Neural progenitor cell (in vitro differentiated cells): ENCODE results near the gene HRCT1. TPM values are rescaled to one million over a fixed set of nuclear protein-coding genes. Genes with fewer than 3 reads are reported as not detected.

ENCODE experiments used
- DNase-seq: peaks from one replicate; pipeline ENCODE4 v3.0.0-alpha.2; 2016; ENCODE audit warnings: low spot score
- H2AFZ ChIP-seq: fragments of 200-600 bp; sonication (generic); replicated peaks from 2 replicates; pipeline ENCODE4 v1.6.1; 2016; ENCODE audit warnings: antibody characterized with exemption
- H3F3A ChIP-seq: fragments of 200-600 bp; sonication (generic); 2 replicates; pipeline ENCODE4 v1.6.1; 2016; ENCODE audit warnings: antibody characterized with exemption, low read depth
- H3K27ac ChIP-seq: fragments of 200-600 bp; sonication (generic); 2 replicates; pipeline ENCODE4 v1.5.1; 2016; ENCODE audit warnings: mild to moderate bottlenecking
- H3K27me3 ChIP-seq: fragments of 200-600 bp; sonication (generic); 2 replicates; pipeline ENCODE4 v1.6.1; 2016; ENCODE audit warnings: mild to moderate bottlenecking, moderate library complexity
- H3K36me3 ChIP-seq: fragments of 200-600 bp; sonication (generic); 2 replicates; pipeline ENCODE4 v1.5.1; 2016
- H3K4me1 ChIP-seq: fragments of 200-600 bp; sonication (generic); 2 replicates; pipeline ENCODE4 v1.6.1; 2016; ENCODE audit warnings: mixed run types
- H3K4me2 ChIP-seq: fragments of 200-600 bp; sonication (generic); 2 replicates; pipeline ENCODE4 v1.6.1; 2016
- H3K4me3 ChIP-seq: fragments of 200-600 bp; sonication (generic); 2 replicates; pipeline ENCODE4 v1.5.1; 2016
- H3K79me2 ChIP-seq: fragments of 200-600 bp; sonication (generic); 2 replicates; pipeline ENCODE4 v1.6.1; 2016; ENCODE audit warnings: low read depth
- H3K9ac ChIP-seq: fragments of 200-600 bp; sonication (generic); 2 replicates; pipeline ENCODE4 v1.6.1; 2016
- H3K9me3 ChIP-seq: fragments of 200-600 bp; sonication (generic); 2 replicates; pipeline ENCODE4 v1.5.1; 2016; ENCODE audit warnings: low read depth
- H4K20me1 ChIP-seq: fragments of 200-600 bp; sonication (generic); 2 replicates; pipeline ENCODE4 v1.6.1; 2016; ENCODE audit warnings: low read depth
- H3K27ac Mint-ChIP-seq: 3 replicates; pipeline ENCODE4 v1.8.0; 2021; ENCODE audit warnings: mixed read lengths
- H3K27me3 Mint-ChIP-seq: 2 replicates; pipeline ENCODE4 v1.8.0; 2022; ENCODE audit warnings: low read depth, mild to moderate bottlenecking, inconsistent platforms, moderate library complexity, mixed read lengths; ENCODE audit not compliant: insufficient read depth
- H3K36me3 Mint-ChIP-seq: 3 replicates; pipeline ENCODE4 v1.8.0; 2021; ENCODE audit warnings: mixed read lengths
- H3K4me1 Mint-ChIP-seq: 3 replicates; pipeline ENCODE4 v1.8.0; 2021; ENCODE audit warnings: mixed read lengths
- H3K4me3 Mint-ChIP-seq: 3 replicates; pipeline ENCODE4 v1.8.0; 2021; ENCODE audit warnings: mild to moderate bottlenecking, moderate library complexity, mixed read lengths
- H3K9me3 Mint-ChIP-seq: 3 replicates; pipeline ENCODE4 v1.8.0; 2020; ENCODE audit warnings: mixed read lengths
- EZH2 ChIP-seq: fragments of 200-600 bp; sonication (generic); IDR thresholded peaks from 2 replicates; pipeline ENCODE4 v1.6.1; 2017; ENCODE audit warnings: antibody characterized with exemption, mild to moderate bottlenecking, moderate library complexity
- EZH2phosphoT487 ChIP-seq: fragments of 200-600 bp; sonication (generic); IDR thresholded peaks from 2 replicates; pipeline ENCODE4 v1.6.1; 2017; ENCODE audit warnings: antibody characterized with exemption
- total RNA-seq: library from RNA; depleted of rRNA; stranded (reverse); fragments of >200 nt; gene quantifications from 2 replicates; pipeline ENCODE4 v1.2.3, GENCODE V29; 2015; ENCODE audit warnings: low replicate concordance
- TF ChIP-seq, protein P1 (sequence below): fragments of 200-600 bp; sonication (generic); IDR thresholded peaks from 2 replicates; pipeline ENCODE4 v1.5.1; 2017; ENCODE audit warnings: antibody characterized with exemption, mild to moderate bottlenecking

Gene HRCT1
- total RNA-seq, 1 donor from 2014 or later = not detected

DNA sequence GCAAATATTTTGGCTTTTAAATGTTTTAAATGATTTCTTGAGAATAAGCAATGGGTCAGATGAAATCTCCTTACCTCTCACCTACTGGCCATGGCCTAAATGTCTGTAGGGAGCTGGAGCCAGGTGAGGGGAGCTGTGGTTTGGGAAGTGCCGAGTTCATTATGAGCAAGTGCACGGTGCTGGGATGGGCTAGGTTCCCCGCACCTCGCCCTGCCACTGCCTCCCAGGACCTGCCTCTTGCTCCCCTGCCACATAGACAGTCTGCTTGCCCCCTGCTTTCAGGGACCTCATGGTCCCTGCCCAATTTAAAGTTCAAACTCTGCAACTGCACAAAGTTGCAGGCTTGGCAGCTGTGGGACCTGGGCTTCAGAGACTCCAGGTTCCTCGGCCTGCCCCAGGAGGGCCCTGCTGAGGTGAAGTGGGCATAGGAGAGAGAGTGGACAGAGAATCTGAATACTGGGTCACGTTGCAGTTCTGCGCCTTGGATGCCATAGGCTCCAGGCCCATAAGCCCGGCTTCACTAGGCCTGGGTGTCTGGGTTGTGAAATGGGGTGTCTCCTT lies 41.2 kb upstream of the HRCT1 start:
- H3K9me3 ChIP-seq = no peaks in the 10 kb centered on the region
- no peaks in the 10 kb centered on the region for H3K9me3 Mint-ChIP-seq
- H3K27ac ChIP-seq = no peak overlapping the region
- TF ChIP-seq EZH2 (no peak), EZH2phosphoT487 (no peak)
- TF ChIP-seq, protein P1, sequence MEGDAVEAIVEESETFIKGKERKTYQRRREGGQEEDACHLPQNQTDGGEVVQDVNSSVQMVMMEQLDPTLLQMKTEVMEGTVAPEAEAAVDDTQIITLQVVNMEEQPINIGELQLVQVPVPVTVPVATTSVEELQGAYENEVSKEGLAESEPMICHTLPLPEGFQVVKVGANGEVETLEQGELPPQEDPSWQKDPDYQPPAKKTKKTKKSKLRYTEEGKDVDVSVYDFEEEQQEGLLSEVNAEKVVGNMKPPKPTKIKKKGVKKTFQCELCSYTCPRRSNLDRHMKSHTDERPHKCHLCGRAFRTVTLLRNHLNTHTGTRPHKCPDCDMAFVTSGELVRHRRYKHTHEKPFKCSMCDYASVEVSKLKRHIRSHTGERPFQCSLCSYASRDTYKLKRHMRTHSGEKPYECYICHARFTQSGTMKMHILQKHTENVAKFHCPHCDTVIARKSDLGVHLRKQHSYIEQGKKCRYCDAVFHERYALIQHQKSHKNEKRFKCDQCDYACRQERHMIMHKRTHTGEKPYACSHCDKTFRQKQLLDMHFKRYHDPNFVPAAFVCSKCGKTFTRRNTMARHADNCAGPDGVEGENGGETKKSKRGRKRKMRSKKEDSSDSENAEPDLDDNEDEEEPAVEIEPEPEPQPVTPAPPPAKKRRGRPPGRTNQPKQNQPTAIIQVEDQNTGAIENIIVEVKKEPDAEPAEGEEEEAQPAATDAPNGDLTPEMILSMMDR = no peak
- no peaks in the 10 kb centered on the region for H4K20me1 ChIP-seq
- H3K27me3 Mint-ChIP-seq = peaks cover 11% of the 10 kb centered on the region
- H3K4me2 ChIP-seq = no peak overlapping the region
- no peaks in the 10 kb centered on the region for H3K36me3 ChIP-seq
- H3K4me3 Mint-ChIP-seq = no peak overlapping the region
- peaks cover 4% of the 10 kb centered on the region for H3K27me3 ChIP-seq
- DNase-seq = no peak
- no peak overlapping the region for H2AFZ ChIP-seq
- H3F3A ChIP-seq = no peaks in the 10 kb centered on the region
- no peak overlapping the region for H3K9ac ChIP-seq
- H3K36me3 Mint-ChIP-seq = no peaks in the 10 kb centered on the region
- H3K27ac Mint-ChIP-seq = no peak overlapping the region
- no peaks in the 10 kb centered on the region for H3K79me2 ChIP-seq
- no peaks in the 10 kb centered on the region for H3K4me1 ChIP-seq
- no peak overlapping the region for H3K4me3 ChIP-seq
- H3K4me1 Mint-ChIP-seq = peaks cover 7% of the 10 kb centered on the region

DNA sequence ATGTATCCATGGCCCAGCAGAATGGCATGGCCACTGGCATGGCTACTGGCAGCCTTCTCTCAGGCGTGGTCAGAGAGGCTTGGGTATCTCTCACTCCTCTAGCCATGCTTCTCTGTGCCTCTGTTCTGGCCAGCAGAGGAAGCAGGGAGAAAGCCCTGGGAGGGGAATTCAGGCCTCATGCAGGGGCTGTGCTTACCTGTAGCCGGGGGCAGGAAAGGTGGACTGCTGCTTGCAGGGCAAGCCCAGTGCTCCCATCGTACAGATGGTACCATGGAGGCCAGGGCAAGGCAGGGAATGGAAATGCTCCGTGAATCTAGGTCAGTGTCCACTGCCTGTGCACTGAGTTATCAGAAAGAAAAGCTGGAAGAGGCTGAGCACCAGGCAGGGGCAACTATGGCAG lies 38.5 kb upstream of the HRCT1 start:
- DNase-seq = no peak
- H2AFZ ChIP-seq = no peak overlapping the region
- TF ChIP-seq, protein P1 = no peak
- TF ChIP-seq EZH2 (no peak), EZH2phosphoT487 (no peak)
- H3K9me3 ChIP-seq = no peaks in the 10 kb centered on the region
- no peaks in the 10 kb centered on the region for H3K4me1 ChIP-seq
- H3K27ac ChIP-seq = no peak overlapping the region
- no peak overlapping the region for H3K4me3 Mint-ChIP-seq
- peaks cover 4% of the 10 kb centered on the region for H3K27me3 ChIP-seq
- no peaks in the 10 kb centered on the region for H3F3A ChIP-seq
- no peaks in the 10 kb centered on the region for H3K79me2 ChIP-seq
- no peaks in the 10 kb centered on the region for H3K36me3 Mint-ChIP-seq
- H3K36me3 ChIP-seq = no peaks in the 10 kb centered on the region
- no peaks in the 10 kb centered on the region for H3K9me3 Mint-ChIP-seq
- no peak overlapping the region for H3K4me3 ChIP-seq
- no peak overlapping the region for H3K9ac ChIP-seq
- H3K27me3 Mint-ChIP-seq = peaks cover 7% of the 10 kb centered on the region
- peaks cover 7% of the 10 kb centered on the region for H3K4me1 Mint-ChIP-seq
- H3K27ac Mint-ChIP-seq = no peak overlapping the region
- H4K20me1 ChIP-seq = no peaks in the 10 kb centered on the region
- no peak overlapping the region for H3K4me2 ChIP-seq

DNA sequence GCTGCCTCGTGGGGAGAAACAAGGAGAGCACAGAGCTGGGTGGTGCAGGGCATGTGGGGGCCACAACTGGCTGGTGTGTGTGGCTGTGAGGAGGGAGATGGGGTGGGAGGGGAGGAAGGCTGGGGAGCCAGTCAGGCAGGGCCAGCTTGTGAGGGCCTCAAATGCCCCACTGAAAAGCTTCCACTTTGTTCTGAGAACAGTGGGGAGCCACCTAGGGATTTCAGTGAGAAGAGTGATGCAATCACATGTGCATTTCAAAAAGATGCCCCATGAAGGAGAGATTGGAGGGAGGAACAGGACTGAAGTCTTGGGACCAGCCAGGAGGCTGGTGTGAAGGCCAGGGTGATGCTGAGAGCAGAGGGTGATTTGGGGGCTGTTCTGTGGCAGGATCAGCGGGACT lies 37.1 kb upstream of the HRCT1 start:
- Histone ChIP-seq H2AFZ (no peak overlapping the region), H3K36me3 (no peaks in the 10 kb centered on the region), H3K4me3 (no peak overlapping the region), H3K4me2 (no peak overlapping the region), H3K27me3 (no peaks in the 10 kb centered on the region), H3K27ac (no peak overlapping the region), H3K9ac (no peak overlapping the region), H3K79me2 (no peaks in the 10 kb centered on the region), H3K9me3 (no peaks in the 10 kb centered on the region), H3F3A (no peaks in the 10 kb centered on the region), H4K20me1 (no peaks in the 10 kb centered on the region), H3K4me1 (no peaks in the 10 kb centered on the region)
- Mint-ChIP-seq H3K4me3 (no peak overlapping the region), H3K4me1 (peaks cover 7% of the 10 kb centered on the region), H3K27me3 (peaks cover 2% of the 10 kb centered on the region), H3K27ac (no peak overlapping the region), H3K9me3 (no peaks in the 10 kb centered on the region), H3K36me3 (no peaks in the 10 kb centered on the region)
- TF ChIP-seq, protein P1 = no peak
- TF ChIP-seq EZH2phosphoT487 = no peak
- no peak for TF ChIP-seq EZH2
- no peak for DNase-seq
